GM19328 (cell line): ENCODE data around the gene SRSF4.
A peak's percentile ranks its signal among the peaks of the same experiment; 100 is the strongest.
"Not testable (repeated sequence)": the region's sequence is repeated elsewhere in the genome, so short reads cannot be mapped to it uniquely, and the experiment has no call there.

Experiments used
- ATAC-seq: cut with Tn5 transposase; IDR thresholded peaks from one replicate; pipeline ENCODE4 v1.9.1; 2021; ENCODE audit warnings: mild to moderate bottlenecking, moderate library complexity; ENCODE audit not compliant: unreplicated experiment

The SRSF4 gene

DNA sequence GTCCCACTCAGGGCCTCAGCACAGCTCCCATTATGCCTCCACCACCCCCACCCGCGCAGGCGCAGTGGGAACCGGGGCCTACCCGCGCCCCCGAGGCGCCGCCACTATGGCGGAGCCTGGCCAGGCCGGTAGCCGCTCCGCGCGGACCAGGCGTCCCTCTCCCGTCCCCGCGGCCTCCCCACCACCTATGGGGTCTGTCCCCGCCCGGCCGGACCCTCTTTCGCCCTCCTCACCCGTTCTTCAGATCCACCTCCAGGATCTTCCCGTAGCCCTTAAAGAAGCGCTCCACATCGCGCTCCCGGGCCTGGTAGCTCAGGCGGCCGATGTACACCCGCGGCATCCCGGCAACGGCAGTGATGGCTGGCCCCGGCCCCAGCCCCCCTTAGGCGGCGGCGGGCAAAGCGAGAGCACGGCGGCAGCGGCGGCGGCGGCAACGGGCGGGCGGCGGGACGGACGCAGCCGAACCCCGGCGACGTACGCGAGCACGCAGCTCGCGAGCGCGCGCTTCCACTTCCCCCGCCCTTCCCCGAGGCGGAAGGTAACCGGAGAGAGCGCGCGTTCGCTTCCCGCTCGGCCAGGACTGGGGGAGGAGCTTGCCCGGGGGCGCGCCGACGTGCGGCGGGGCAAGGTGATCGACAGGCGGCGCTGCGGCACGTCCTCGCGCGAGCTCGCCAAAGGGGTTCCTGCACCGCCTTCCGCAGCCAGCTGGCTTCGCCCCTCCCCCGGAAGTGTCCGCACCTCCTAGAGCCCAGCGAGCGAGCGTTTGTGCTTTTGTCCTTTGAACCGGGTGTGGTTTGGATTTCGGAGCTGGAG, at the start of gene SRSF4:
SRSF4 (minus strand) TSS at position 488 of the 813 bp plus-strand sequence; CDS start at position 340, 148 bp downstream.
- peak; percentile 88 for ATAC-seq

DNA sequence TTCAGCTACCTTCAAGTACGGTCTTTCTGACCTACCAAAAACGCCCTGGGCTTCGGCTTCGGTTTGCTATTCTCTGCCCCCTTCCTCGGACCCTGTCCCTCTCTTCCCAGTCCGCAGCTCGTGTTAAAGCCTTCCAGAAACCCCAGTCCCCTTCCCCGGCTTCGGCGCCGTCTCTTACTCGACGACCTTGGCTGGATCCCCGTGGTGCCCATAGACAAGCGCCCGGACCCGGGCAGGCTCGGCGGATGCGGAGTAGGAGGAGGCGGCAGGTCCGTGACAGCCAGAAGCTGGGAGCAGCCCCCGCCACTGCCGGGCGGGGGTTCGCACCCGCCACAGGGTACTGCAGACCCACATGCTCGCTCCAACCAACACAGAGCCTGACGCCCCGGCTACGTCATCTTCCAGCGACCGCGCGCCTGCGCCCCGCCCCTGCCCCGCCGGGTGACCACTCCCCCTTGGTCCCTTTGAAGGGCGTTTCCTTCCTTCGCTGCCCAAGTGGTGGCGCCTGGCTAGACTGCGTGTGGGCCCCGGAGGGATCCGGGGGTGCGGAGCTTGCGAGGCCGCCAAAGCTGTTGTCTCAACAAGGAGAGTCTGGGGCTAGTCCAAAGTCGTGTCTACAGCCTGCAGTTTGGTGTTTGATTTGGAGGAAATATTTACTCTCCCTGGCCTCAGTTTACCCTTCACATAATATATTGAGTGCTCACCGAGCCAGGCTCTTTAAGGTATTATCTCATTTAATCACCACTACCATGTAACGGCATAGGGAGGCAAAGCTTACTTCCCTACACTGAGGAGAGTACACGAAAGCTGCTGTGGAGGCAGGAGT, 49.1 kb upstream of the SRSF4 start, which contains the start of gene MECR:
MECR (minus strand) TSS at position 382 of the 826 bp plus-strand sequence; CDS start at position 354, 28 bp downstream.
- ATAC-seq: peak; percentile 78

DNA sequence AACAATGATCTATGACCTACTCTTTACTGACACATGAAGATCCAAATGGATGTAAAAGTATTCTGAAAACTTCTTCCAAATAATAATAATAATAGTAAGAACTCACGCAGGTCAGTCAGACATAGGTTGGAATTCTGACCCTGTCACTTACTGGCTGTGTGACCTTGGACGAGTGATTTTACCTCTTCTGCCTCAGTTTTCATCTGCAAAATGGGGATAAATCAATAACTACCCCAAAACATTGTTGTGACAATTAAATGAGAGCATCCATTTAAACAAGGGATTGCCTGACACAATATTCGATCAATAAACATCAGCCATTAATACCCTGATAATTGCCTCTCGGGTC, 48.5 kb upstream of the SRSF4 start:
- ATAC-seq: no peak

DNA sequence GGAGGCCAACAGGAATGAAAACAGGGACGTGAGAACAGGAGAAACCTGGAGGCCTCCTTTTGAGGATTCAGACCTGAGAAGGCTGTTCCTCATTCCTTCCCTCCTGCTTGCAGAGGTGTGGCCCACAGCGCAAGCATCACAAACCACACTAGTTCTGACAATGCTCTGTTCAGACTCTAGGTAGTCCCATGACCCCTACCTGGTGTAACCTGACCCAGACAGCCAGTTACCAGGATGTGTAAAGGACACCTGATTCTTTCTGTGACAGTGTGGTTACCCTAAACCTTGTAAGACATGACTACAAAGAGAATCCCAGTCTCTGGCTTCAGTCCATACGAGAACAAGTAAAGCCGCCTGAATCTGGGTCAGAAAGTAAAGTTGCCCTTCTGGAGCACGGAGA, 45.8 kb upstream of the SRSF4 start:
- no peak for ATAC-seq

DNA sequence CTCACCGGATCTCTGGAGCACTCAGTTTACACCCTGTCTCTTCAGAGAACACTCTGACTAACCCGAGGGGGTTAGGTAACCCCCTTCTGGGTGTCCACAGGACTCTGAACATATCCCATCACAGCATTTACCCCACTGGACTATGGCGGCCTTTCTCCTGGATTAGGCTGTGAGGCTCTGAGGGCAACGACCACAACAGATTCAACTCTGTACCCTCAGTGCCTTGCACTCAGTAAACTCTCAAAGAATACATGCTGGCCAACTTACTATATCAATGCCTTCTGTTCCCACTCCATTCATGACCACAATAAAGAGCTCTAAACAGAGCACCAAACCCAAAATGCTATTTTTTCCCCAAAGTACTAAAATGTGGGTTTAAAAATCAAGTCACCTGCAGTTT, 43.7 kb upstream of the SRSF4 start:
- ATAC-seq: no peak

DNA sequence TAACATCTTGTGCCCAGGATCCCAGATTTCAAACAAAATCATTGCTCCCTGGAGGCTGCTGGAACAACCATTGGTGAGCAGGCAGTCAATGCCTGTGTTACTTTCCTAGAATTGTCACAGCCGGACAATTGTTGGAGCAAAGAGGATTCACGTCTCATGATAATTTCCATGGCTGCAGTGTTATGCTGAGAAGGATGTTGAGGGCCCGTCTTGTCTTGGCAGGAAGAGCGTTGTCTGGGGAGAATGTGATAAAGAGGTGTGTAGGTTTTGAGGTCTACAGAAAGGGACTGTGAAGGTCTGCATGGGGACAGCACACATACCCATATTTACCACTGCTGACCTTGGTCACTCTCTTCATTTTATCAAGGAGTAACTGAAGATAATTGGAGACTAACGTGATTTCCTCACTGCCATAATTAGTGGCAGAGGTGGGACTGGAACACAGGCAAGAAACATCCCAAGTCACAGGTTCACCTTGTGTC, 42.7 kb upstream of the SRSF4 start:
- ATAC-seq: no peak

DNA sequence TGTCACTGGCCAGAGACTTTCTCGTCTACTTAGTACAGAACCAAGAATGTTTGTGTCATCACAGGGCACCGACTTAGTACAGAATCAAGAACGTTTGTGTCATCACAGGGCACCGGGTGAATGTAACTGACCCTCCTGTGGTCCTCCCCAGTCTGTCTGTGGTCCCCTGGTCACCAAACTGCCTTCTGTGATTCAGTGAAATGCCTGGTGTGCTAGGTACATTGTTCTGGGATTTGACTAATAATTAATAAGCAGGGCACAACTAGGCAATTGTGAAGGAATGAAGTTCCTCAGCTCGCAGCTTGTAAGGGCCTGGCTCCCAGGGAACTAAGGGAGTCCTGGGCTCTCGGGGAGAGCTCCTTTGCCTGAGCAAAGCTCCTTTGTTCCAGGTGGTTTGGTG, 41.8 kb upstream of the SRSF4 start:
- no peak for ATAC-seq

DNA sequence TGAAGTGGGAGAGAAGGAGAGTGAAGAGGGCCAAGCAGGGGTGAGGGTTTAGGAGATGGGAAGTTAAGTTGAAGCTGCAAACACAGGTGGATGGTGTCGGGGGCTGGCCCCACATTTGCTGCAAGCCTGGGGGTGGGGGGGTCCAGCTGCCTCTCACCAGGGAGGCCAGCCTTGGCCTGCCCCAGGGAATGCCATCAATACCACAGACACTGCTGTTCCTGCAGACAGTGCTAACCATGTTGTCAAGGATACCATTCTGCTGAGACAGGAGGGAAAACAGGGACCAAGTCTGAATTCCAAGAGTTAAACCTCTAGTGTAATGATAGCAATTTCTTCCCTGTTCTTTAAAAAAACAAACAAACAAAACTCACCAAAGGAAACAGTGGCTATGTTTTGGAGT, 41.0 kb upstream of the SRSF4 start:
- ATAC-seq: no peak

DNA sequence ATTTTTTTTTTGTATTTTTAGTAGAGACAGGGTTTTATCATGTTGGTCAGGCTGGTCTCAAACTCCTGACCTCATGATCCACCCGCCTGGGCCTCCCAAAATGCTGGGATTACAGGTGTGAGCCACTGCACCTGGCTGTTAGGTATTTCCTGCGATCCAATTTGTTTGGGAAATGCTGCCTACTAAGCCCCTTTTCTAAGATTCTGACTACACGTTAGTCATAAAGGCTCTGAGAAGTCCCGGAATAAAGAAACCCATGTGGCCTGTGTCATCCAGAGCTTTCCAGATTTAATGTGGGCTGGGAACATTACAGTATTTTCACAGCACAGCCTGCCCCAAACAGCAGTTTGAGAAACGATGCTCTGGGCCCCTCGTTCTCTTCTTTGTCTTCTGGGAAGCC, 40.6 kb upstream of the SRSF4 start:
- ATAC-seq: not testable (repeated sequence)

DNA sequence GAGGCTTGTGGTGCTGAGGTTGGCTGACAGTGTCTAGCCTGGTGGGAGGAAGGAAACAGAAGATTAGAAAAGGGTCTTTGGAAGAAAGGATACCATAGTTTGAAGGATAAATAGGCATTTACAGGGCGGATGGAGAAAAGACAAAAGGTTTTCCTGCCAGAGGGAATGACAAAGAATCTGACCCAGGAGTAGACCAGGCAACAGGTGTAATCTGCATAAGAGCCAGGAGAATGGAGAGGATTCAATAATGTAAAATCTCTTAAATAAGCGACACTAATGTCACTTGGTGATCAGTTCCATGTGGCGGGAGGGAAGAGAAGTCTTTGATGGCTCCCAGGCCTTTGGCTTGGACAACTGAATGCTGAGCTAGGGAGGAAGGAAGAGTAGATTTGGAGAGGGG, 39.6 kb upstream of the SRSF4 start:
- no peak for ATAC-seq

DNA sequence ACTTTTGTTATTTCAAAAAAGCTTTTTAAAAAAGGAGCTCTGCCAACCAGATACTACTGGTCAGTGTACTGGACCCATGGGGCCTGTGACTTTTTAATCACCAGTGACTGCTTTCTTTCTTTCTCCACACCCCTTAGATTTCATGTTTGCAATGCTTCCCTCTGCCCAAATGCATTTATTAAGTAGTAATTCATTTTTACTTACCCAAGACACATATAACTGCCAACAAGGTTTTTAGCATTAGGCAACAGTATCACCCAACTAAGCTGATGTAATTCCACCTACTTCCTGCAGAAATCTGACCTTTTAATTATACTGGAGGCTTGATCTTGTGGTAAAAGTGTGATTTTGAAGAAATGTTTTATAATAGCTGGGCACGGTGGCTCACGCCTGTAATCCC, 36.5 kb upstream of the SRSF4 start:
- ATAC-seq: no peak

DNA sequence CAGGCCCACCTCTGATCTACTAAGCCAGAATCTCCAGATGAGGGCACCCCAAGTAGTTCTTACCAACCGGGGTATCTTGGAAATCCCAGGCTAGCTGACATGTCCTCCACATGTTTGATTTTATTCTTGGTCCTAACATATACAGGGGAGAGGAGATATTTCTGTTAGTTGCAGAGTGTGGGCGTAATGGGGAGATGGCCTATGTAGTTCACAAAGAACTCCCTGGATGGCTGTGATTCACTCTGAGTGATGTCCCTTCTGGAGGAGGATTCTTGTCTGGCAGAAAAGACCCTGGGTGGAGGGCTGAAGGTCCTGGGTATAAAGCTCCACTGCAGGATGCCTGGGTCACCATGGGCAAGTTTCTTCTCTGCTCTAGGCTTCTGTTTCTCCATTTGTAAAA, 35.9 kb upstream of the SRSF4 start:
- no peak for ATAC-seq

DNA sequence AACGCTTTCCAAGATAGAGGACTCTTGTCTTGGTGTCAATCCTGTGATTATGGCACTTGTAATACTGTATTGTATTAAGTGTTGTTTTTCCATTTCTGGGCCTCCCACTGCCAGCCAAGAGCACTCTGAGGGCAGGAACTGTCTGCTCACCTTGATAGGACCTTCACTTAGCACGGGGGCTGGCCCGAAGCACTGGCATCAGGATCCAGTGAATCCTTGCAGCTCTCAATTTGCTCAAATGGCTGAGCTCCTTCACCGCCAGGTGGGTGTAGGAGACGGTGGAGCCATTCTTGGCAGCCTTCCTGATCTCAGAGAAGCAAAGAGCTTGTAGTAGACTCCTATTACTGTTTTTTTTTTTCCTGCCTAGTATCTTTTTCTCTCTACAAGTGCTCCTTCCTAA, 31.4 kb upstream of the SRSF4 start:
- ATAC-seq: no peak

DNA sequence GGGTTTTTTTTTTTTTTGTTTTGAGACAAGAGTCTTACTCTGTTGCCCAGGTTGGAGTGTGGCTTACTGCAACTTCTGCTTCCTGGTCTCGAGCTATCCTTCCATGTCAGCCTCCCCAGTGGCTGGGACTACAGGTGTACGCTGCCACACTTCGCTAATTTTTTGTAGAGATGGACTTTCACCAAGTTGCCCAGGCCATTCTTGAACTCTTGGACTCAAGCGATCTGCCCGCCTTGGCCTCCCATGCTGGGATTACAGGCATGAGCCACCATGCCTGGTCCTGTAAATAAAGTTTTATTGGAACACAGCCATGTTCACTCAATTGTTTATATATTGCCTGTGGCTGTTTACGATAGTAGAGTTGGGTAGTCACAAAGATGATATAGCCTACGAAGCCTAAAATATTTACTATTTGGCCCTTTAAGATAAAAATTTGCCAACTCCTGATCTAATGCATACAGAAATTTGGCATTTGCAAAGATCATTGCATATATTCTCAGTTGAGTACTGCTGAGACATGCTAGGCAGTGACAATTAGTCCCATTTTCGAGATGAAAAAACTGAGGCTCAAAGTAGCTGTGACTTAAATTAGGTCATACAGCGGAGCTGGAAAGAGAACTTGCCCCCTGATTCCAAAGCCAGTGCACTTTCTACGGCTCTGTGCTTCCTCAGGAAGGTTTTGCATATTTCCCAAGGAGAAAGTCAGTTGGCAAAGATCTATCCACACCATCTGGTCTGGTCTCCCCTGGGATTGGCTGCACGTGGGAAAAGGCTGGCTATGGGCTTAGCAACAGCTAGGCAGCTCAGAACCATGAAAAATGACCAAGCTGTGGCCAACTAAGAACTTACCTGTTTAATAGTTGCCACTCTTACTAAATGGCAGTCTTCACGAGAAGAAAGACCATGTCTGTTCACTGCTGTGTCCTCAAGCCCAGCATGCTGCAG, 29.7 kb upstream of the SRSF4 start:
- no peak for ATAC-seq

DNA sequence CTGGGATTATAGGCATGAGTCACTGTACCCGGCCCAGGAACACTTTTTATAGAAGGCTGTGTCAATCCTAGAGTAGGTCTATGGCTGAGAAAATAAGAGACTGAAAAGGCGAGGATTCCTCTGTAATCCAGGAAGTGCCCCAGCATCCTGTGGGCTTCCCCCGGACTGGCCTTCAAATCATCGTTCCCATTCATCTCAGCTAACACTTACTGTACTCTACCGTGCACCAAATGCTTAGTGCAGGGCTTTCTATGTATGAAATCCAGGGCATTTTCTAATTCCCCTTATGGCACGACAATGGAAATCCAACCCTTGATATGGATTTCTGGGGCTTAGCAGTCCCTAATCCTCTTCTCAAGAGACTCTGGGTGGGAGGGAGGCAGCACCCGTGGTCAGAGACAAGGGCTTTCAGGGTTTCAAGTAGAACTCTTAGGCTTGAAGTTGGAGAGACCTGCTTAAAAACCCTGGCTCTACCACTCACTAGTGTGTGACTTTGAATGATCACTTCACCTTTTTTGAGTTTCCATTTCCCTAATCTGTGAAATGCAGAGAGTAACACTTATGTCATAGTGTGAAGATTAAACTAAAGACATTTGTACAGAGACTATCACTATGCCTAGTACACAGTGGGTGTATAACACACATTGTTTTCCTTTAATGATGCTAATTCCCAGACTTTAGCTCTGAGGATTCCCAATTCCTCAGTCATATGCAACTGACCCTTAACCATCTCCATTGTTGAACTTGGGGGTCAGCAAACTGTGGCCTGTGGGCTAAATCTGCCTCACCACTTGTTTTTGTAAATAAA, 28.8 kb upstream of the SRSF4 start:
- no peak for ATAC-seq

DNA sequence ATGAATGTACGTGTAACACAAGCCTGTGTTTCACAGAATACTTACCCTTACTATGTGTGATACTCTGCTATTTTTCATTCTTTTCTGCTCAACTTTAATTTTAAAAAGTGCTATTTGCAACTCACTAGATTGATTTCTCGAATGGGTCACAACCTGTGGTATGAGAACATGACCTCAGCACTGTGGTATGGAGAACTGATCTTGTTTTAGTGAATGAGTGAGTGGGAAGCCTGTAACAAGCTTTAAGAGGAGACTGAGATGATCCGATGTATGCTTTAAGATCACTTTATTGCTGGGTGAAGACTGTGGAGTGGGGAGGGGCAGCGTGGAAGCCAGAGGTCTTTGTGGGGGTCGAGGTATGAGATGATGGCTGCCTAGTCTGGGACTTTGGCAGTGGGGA, 27.5 kb upstream of the SRSF4 start:
- no peak for ATAC-seq

DNA sequence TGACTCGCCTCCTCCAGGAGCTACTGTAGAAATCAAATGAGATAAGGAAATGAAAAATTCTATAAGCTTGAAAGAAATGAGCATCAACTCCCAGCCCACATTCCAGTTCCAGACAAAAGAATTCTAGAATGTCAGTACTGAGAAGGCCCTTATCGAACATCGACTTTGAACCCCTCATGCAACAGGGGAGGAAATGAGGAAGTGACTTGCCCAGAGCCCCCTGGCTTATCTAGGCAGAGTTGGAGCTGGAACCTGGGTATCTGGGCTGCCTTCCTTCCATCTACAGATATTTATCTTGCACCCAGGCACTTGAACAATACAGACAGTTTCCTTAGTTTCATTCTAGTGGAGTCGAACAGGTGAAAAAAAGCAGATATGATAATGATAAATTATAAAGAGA, 26.7 kb upstream of the SRSF4 start:
- no peak for ATAC-seq

DNA sequence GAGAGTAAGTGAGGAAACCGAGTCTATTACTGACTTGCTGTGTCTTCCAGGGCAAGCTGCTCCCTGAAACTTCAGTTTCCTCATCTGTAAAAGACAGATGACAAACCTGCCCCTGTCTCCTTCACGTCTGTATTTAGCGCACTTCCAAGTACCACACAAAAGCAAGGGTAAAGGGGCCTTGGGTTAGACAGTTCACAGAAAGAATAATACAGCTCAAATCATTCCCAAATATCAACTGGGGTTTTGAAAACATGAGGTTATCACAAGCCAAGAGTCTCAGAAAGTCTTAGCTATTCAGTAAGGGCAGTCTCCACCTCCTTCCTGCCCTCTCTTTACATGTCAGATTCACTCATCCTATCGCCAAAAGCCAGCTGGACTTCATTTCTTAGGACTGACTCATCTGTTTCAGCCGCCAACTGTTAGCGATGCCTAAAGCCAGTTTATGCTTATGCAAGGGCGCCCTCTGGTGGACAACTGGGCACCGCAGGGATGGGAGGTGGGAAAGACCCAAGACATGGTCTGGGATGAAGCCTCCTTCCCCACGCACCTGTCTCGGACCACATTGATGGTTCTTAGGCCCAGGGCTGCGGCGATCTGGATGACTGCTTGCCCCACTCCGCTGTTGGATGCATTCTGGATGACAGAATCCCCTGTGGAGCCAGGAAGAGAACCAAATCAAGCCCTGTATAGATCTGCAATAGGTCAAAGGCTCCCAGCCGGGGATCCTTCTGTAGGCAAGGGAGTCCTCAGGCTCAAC, 21.1 kb upstream of the SRSF4 start:
- ATAC-seq: no peak

DNA sequence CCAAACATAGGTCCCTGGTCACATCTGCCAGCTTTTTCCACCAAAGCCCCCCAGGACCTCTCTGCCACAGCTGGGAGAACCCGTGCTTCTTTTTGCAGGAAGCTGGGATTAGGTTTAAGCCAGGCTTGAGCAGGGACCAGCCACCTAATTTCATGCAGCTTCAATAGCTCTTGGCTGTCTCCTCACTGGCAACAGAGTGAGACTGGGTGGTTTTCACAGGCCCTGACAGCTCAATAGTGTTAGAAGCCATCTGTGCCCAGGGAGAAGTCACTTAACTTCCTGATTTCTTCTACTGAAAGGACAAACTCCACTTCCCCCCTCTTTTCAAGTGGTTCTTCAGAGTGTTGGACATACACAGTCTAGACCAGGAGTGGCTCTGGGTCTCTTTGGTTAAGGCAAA, 20.4 kb upstream of the SRSF4 start:
- no peak for ATAC-seq
